BE2C (cell line): ENCODE results near the gene C9orf78.
"Not testable (repeated sequence)": the region's sequence is repeated elsewhere in the genome, so short reads cannot be mapped to it uniquely, and the experiment has no call there.

ENCODE experiments used
- DNase-seq: peaks from one replicate; pipeline ENCODE4 v3.0.0-alpha.2; 2020
- H3K27me3 ChIP-seq: fragments of 250-450 bp; sonication (Bioruptor Pico); 2 replicates; pipeline ENCODE4 v1.5.1; 2020; ENCODE audit warnings: mild to moderate bottlenecking
- H3K36me3 ChIP-seq: fragments of 250-450 bp; sonication (Bioruptor Pico); 2 replicates; pipeline ENCODE4 v1.5.1; 2020; ENCODE audit warnings: mild to moderate bottlenecking
- H3K4me1 ChIP-seq: fragments of 250-450 bp; sonication (Bioruptor Pico); 2 replicates; pipeline ENCODE4 v1.5.1; 2020
- H3K4me3 ChIP-seq: 2 replicates; pipeline ENCODE4 v1.5.1; 2011; ENCODE audit warnings: low read depth, low read length
- H3K9me3 ChIP-seq: fragments of 250-450 bp; sonication (Bioruptor Pico); 2 replicates; pipeline ENCODE4 v1.5.1; 2020
- CTCF ChIP-seq: IDR thresholded peaks from 2 replicates; pipeline ENCODE4 v1.5.1; 2012; ENCODE audit warnings: mild to moderate bottlenecking, low read depth, low read length

Gene C9orf78

GRCh38 chr9:129785866-129786265 is 49.2 kb downstream of the C9orf78 start:
- Histone ChIP-seq H3K9me3 (no peaks in the 10 kb centered on the region), H3K4me1 (no peaks in the 10 kb centered on the region), H3K27me3 (peaks cover 23% of the 10 kb centered on the region), H3K36me3 (no peaks in the 10 kb centered on the region), H3K4me3 (no peak overlapping the region)
- no peak for TF ChIP-seq CTCF
- DNase-seq: no peak

GRCh38 chr9:129784970-129785369 is 50.1 kb downstream of the C9orf78 start:
- H3K4me1 ChIP-seq, H3K4me3 ChIP-seq, H3K9me3 ChIP-seq, H3K36me3 ChIP-seq, DNase-seq: not testable (repeated sequence)
- peaks cover 23% of the 10 kb centered on the region for H3K27me3 ChIP-seq

- Histone ChIP-seq H3K27me3 (peaks cover 22% of the 10 kb centered on the region), H3K9me3 (no peaks in the 10 kb centered on the region), H3K4me3 (no peak overlapping the region)
Observed at GRCh38 chr9:129783516-129784361, 51.3 kb downstream of the C9orf78 start.

GRCh38 chr9:129781981-129782380 is 53.1 kb downstream of the C9orf78 start:
- Histone ChIP-seq H3K4me1 (peaks cover 4% of the 10 kb centered on the region; the same call in 1 of the 2 replicates), H3K9me3 (no peaks in the 10 kb centered on the region), H3K27me3 (peaks cover 8% of the 10 kb centered on the region), H3K36me3 (no peaks in the 10 kb centered on the region), H3K4me3 (no peak overlapping the region)
- TF ChIP-seq CTCF: no peak
- DNase-seq: no peak

More at GRCh38 chr9:129783516-129784361, 51.3 kb downstream of the C9orf78 start:
- Histone ChIP-seq H3K4me1 (no peaks in the 10 kb centered on the region), H3K36me3 (no peaks in the 10 kb centered on the region)
- peak; percentile 78 for DNase-seq
- peak; percentile 95 for TF ChIP-seq CTCF

GRCh38 chr9:129781131-129781530 is 53.9 kb downstream of the C9orf78 start:
- H3K36me3 ChIP-seq: no peaks in the 10 kb centered on the region
- peaks cover 7% of the 10 kb centered on the region; the same call in 1 of the 2 replicates for H3K4me1 ChIP-seq
- TF ChIP-seq CTCF: no peak
- no peak for DNase-seq
- peaks cover 5% of the 10 kb centered on the region; the same call in 1 of the 2 replicates for H3K27me3 ChIP-seq
- no peak overlapping the region for H3K4me3 ChIP-seq
- no peaks in the 10 kb centered on the region for H3K9me3 ChIP-seq

GRCh38 chr9:129779560-129780190 is 55.4 kb downstream of the C9orf78 start:
- Histone ChIP-seq H3K27me3 (no peaks in the 10 kb centered on the region), H3K4me1 (peaks cover 13% of the 10 kb centered on the region; the same call in 1 of the 2 replicates), H3K4me3 (no peak overlapping the region), H3K9me3 (no peaks in the 10 kb centered on the region), H3K36me3 (no peaks in the 10 kb centered on the region)
- TF ChIP-seq CTCF: no peak
- DNase-seq: no peak
